ENCODE data around the gene TM2D3.
"Not testable (repeated sequence)": the region's sequence is repeated elsewhere in the genome, so short reads cannot be mapped to it uniquely, and the experiment has no call there.

TM2D3 gene

GRCh38 chr15:101657171-101657570 is 5.0 kb upstream of the TM2D3 start:
- DNase-seq (ENCODE audit: low spot score): no peak

- DNase-seq (ENCODE audit: low spot score): peak; percentile 80
Measured at GRCh38 chr15:101654624-101655337, 2.6 kb upstream of the TM2D3 start.

- no peak for DNase-seq (ENCODE audit: low spot score)
Measured at GRCh38 chr15:101654171-101654570, 2.0 kb upstream of the TM2D3 start.

DNA sequence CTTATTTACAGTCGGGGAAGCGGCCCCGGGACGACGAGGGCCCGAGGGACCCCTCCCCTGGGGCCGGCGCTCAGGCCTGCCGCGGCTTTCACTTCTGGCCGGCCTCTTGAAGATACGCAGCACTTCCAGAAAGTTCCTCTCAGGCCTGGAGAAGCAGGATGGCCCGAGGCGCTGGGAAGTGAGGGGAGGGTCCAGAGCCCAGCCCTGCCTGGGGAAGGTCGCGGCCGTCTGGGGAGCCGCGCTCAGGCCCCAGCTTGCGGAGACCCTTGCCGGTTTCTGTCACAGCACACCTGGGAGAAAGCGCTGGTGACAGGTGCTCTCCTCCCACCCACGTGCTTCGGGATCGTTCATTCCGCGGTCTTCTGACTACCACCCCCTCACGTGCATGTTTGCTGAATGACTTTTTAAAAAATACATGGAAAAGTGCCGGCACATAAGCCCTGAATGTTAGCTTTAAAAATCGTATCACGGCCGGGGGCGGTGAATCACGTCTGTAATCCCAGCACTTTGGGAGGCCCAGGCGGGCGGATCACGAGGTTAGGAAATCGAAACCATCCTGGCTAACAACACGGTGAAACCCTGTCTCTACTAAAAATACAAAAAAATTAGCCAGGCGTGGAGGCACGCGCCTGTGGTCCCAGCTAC is 727 bp upstream of the TM2D3 start:
- DNase-seq (ENCODE audit: low spot score): no peak

DNA sequence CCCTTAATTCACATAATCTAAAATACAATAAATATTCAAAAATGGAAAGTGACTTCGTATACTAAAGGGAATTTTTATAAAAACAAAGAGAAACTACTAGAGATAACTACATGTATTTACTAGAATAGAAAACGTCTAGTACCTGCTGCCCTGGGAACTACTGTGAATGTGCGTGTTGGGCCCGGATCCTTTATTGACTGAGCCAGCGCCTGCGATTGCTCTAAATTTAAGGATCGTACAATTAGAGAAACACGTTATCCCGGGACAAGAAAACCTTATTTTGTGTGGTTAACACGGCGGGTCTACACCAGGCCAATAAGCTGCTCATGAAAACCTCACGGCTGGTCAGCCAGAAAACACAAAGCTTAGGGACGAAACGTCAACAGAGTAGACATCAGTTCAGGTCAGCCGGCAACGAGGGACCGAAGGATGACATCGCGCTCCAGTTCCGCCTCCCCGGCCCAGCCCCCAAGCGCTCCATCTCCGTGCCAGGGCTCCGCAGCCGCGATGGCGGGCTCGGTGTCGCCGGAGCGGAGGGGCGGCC is 555 bp downstream of the TM2D3 start:
- DNase-seq (ENCODE audit: low spot score): no peak

GRCh38 chr15:101650145-101650544 is 2.0 kb downstream of the TM2D3 start:
- DNase-seq (ENCODE audit: low spot score): peak; percentile 29

DNA sequence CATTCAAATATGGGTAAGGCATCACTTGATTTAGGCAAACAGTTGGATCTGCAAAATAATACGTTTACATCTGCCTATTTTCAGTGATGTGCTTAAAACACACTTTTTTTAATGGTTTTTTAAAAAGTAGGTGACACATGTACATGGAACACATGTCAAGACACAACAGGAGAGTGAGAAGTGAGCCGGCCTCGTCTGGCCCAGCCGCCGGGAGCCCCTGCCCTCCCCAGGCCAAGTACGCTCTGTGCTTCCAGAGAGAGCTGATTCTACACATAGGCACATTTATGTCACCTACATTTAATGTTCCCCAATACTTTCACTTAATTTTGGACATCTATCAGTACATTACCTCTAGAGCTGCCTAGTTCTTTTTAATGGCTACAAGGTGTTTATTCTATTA is 3.8 kb downstream of the TM2D3 start:
- no peak for DNase-seq (ENCODE audit: low spot score)

DNA sequence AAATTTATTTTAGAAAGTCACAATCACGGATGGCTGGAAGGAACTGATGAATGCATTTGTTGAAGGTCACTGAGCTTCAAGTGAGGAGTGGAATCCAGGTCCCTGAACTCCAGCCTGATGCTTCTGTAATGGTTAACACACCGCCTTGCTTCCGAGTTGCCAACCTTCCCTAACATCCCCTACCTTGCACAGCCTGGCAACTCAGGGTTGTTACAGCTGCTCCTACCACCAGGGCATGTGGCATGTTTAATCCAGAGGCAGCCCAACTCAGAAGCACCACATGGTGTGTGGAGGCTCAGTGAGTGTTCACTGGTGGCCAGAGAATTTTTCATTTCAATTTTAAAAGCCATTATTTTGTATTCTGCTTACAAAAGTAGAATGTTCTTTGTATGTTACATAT is 4.9 kb downstream of the TM2D3 start:
- no peak for DNase-seq (ENCODE audit: low spot score)

GRCh38 chr15:101646672-101647071 is 5.5 kb downstream of the TM2D3 start:
- no peak for DNase-seq (ENCODE audit: low spot score)

- peak; percentile 36 for DNase-seq (ENCODE audit: low spot score)
Measured at GRCh38 chr15:101642361-101642760, 9.8 kb downstream of the TM2D3 start.

- DNase-seq (ENCODE audit: low spot score): peak; percentile 72
Measured at GRCh38 chr15:101641894-101642293, 10.3 kb downstream of the TM2D3 start.

- peak; percentile 89 for DNase-seq (ENCODE audit: low spot score)
Measured at GRCh38 chr15:101641129-101641764, 10.9 kb downstream of the TM2D3 start.

DNA sequence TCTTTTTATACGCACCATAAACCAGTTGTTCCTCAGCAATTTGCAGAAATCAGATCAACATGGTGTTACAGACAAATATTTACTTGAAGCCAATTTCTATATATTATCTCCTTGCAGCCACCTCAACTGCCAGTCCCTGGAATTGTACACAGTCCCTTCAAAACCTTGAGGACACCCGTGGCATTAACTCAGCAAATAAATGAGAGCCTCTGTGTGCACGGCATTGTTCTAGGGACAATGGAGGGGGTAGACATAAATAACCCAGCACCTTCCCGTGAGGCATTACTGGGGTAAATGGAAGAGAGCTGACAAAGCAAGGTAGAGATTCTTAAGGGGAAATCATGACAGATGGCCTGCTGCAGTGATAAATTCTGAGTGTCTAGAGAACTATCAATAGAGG is 12.5 kb downstream of the TM2D3 start:
- DNase-seq (ENCODE audit: low spot score): no peak

DNA sequence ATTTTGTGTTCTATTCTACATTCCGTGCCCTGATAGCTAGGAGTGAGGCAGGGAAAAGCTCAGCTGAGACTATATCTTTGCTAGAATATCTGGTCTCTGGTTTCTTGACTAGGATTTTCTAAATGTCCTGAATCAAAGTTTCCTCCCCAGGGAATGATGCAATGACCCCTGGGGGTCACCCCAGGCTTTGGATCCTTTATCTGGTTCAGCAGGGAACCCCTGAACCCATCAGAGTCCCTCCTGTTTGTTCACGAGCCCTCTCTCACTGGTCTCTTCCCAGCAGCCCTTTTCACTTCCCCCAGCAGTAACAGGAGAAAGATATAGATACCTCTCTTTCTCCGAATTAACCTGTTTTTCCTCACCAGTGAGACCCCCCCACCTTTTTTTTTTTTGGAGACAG is 14.3 kb downstream of the TM2D3 start:
- DNase-seq (ENCODE audit: low spot score): no peak

- DNase-seq (ENCODE audit: low spot score): no peak
Measured at GRCh38 chr15:101637516-101637915, 14.7 kb downstream of the TM2D3 start.

GRCh38 chr15:101637038-101637437 is 15.1 kb downstream of the TM2D3 start:
- DNase-seq (ENCODE audit: low spot score): no peak

DNA sequence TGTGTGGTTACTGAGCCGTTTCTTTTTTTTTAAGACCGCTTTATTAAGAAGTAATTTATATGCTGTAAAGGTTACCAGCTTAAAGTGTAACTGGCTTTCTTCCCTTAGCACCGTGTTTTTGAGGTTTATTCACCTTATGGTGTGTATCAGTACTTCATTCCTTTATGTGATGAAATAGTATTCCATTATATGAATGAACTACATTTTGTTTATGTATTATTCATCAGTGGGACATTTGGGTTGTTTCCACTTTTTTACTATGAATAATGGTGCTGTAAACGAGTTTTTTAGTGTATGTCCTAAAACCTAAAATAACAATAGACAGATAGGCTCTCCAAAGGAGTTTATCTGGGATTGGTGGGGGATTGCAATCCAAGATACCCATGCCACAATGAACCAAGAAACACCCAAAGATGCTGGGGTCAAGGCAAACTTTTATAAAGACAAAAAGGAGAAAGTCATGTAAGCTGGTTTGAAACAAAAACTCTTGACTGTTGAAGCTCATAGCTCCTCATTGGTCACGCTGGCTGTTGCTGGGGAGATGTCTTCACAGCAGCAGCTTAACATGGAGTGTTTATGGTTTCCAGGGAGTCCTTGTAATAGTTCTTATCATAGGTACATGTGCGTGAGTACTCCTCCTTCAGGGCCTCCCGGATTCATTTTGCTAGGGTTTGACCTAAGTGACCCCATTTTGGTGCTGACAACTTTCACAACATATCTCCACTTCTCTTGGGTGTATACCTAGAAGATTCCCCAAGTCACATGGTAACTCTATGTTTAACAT is 16.0 kb downstream of the TM2D3 start:
- no peak for DNase-seq (ENCODE audit: low spot score)

- no peak for DNase-seq (ENCODE audit: low spot score)
Measured at GRCh38 chr15:101633356-101633755, 18.8 kb downstream of the TM2D3 start.

GRCh38 chr15:101626729-101627128 is 25.5 kb downstream of the TM2D3 start:
- DNase-seq (ENCODE audit: low spot score): not testable (repeated sequence)

GRCh38 chr15:101625980-101626379 is 26.2 kb downstream of the TM2D3 start:
- DNase-seq (ENCODE audit: low spot score): no peak

GRCh38 chr15:101625184-101625583 is 27.0 kb downstream of the TM2D3 start:
- no peak for DNase-seq (ENCODE audit: low spot score)
